Cardiac muscle cell (in vitro differentiated cells and primary cell): Measurements from ENCODE around the gene ACAA1. TPM values are rescaled to one million over a fixed set of nuclear protein-coding genes. Genes with fewer than 3 reads are reported as not detected.

Experiments used
- DNase-seq, 2 donors: peaks; one replicate each; pipeline versions ENCODE4 v3.0.0 to v3.0.0-alpha.2; 2010 to 2017; ENCODE audit warnings: low read depth in 1 of 2, low spot score in 1 of 2
- H3K27ac ChIP-seq: fragments of 200-600 bp; sonication (generic); 2 replicates; pipeline ENCODE4 v1.5.1; 2016
- H3K27me3 ChIP-seq: fragments of 200-600 bp; sonication (generic); 2 replicates; pipeline ENCODE4 v1.6.0; 2016; ENCODE audit warnings: control low read depth
- H3K36me3 ChIP-seq: fragments of 200-600 bp; sonication (generic); 2 replicates; pipeline ENCODE4 v1.5.1; 2016; ENCODE audit warnings: control low read depth
- H3K4me1 ChIP-seq: fragments of 200-600 bp; sonication (generic); 2 replicates; pipeline ENCODE4 v1.8.1; 2017; ENCODE audit warnings: low read depth, mild to moderate bottlenecking, mixed run types
- H3K4me3 ChIP-seq: fragments of 200-600 bp; sonication (generic); 2 replicates; pipeline ENCODE4 v1.5.1; 2016; ENCODE audit warnings: mild to moderate bottlenecking
- H3K9me3 ChIP-seq: fragments of 200-600 bp; sonication (generic); 2 replicates; pipeline ENCODE4 v1.5.1; 2017; ENCODE audit warnings: low read depth, mild to moderate bottlenecking, control low read depth
- CTCF ChIP-seq: IDR thresholded peaks from 2 replicates; pipeline ENCODE4 v1.5.1; 2012; ENCODE audit warnings: low read depth, mild to moderate bottlenecking, low read length
- polyA plus RNA-seq: library from polyadenylated mRNA; unstranded; fragments of >200 nt; fragmentation: Nextera tagmentation; extraction: Ambion mirVana; gene quantifications from 2 replicates; pipeline ENCODE4 v1.2.1, GENCODE V29; 2016
- total RNA-seq: library from RNA; depleted of rRNA; stranded (reverse); fragments of >200 nt; gene quantifications from 2 replicates; pipeline ENCODE4 v1.2.3, GENCODE V29; 2016

The ACAA1 gene
- total and polyA plus RNA-seq, 2 experiments from 2014 or later = 62.8 to 104 TPM

- no peak for TF ChIP-seq CTCF
- Histone ChIP-seq H3K36me3 (no peaks in the 10 kb centered on the region), H3K27ac (no peak overlapping the region), H3K27me3 (peaks cover 9% of the 10 kb centered on the region), H3K4me1 (peaks cover 6% of the 10 kb centered on the region), H3K9me3 (no peaks in the 10 kb centered on the region), H3K4me3 (no peak overlapping the region)
- DNase-seq = no peak
Measured at GRCh38 chr3:38140326-38141172, 3.6 kb upstream of the ACAA1 start.

- no peaks in the 10 kb centered on the region for H3K36me3 ChIP-seq
- H3K9me3 ChIP-seq = no peaks in the 10 kb centered on the region
- peaks cover 9% of the 10 kb centered on the region for H3K27me3 ChIP-seq
- no peak overlapping the region for H3K4me3 ChIP-seq
- H3K27ac ChIP-seq = no peak overlapping the region
- H3K4me1 ChIP-seq = peaks cover 11% of the 10 kb centered on the region
- TF ChIP-seq CTCF = no peak
- no peak for DNase-seq
Measured at GRCh38 chr3:38139652-38140051, 2.7 kb upstream of the ACAA1 start.

- no peak for DNase-seq
- H3K27me3 ChIP-seq = peaks cover 9% of the 10 kb centered on the region
- H3K9me3 ChIP-seq = no peaks in the 10 kb centered on the region
- H3K4me3 ChIP-seq = peak overlapping the region; percentile 34
- peaks cover under 1% of the 10 kb centered on the region for H3K36me3 ChIP-seq
- no peak for TF ChIP-seq CTCF
- H3K4me1 ChIP-seq = peaks cover 11% of the 10 kb centered on the region
- H3K27ac ChIP-seq = no peak overlapping the region
Measured at GRCh38 chr3:38139191-38139590, 2.3 kb upstream of the ACAA1 start.

- H3K9me3 ChIP-seq = no peaks in the 10 kb centered on the region
- peaks cover 2% of the 10 kb centered on the region for H3K36me3 ChIP-seq
- peak within 1 kb of the TSS; percentile 26 for H3K27ac ChIP-seq
- H3K27me3 ChIP-seq = peaks cover 9% of the 10 kb centered on the region
- peak within 1 kb of the TSS; percentile 34 for H3K4me3 ChIP-seq
- H3K4me1 ChIP-seq = peaks cover 11% of the 10 kb centered on the region
- DNase-seq = peak; percentile 45 to 61
- TF ChIP-seq CTCF = no peak
Measured at GRCh38 chr3:38138349-38139190, 1.6 kb upstream of the ACAA1 start, which contains the start of gene MYD88. MYD88 (plus strand) TSS chr3:38138661; CDS start chr3:38138701, 40 bp downstream.

- peaks cover 8% of the 10 kb centered on the region for H3K36me3 ChIP-seq
- peaks cover 9% of the 10 kb centered on the region for H3K27me3 ChIP-seq
- H3K27ac ChIP-seq = peak overlapping the region; percentile 26
- no peaks in the 10 kb centered on the region for H3K9me3 ChIP-seq
- no peak for DNase-seq
- H3K4me3 ChIP-seq = peak overlapping the region; percentile 28
- peaks cover 11% of the 10 kb centered on the region for H3K4me1 ChIP-seq
- no peak for TF ChIP-seq CTCF
Measured at GRCh38 chr3:38137615-38138348, 855 bp upstream of the ACAA1 start.
